ENCODE results near the gene ZFAND3.

GRCh38 chr6:37972994-37973757, 153.6 kb downstream of the ZFAND3 start:
- TF ChIP-seq CTCF (IDR thresholded peaks at IDR 0.05; ENCODE audit: poor library complexity, severe bottlenecking): no peak
- no peak for TF ChIP-seq TAF1 (IDR thresholded peaks at IDR 0.05; ENCODE audit: low read depth)
- no peak for TF ChIP-seq POLR2AphosphoS5 (IDR thresholded peaks at IDR 0.05)
- TF ChIP-seq EZH2 (IDR thresholded peaks at IDR 0.05; ENCODE audit: borderline replicate concordance, insufficient read depth, low read length, poor library complexity, severe bottlenecking): no peak
- no peak for TF ChIP-seq RAD21 (conservative IDR thresholded peaks at IDR 0.05)
- TF ChIP-seq MXI1 (conservative IDR thresholded peaks at IDR 0.05; ENCODE audit: poor library complexity, severe bottlenecking): no peak
- TF ChIP-seq EP300 (conservative IDR thresholded peaks at IDR 0.05; ENCODE audit: poor library complexity, severe bottlenecking): no peak

Measured in neural cell (in vitro differentiated cells).